ENCODE data around the gene BRSK2. TPM values are rescaled to one million over a fixed set of nuclear protein-coding genes. Genes with fewer than 3 reads are reported as not detected.

Gene BRSK2
- total and polyA plus RNA-seq, 2 of the 4 experiments (the other 2 are of a cell fraction): 0.18 to 0.62 TPM

GRCh38 chr11:1451781-1452470 lies 62.2 kb downstream of the BRSK2 start:
- H3K9me3 ChIP-seq (ENCODE audit: control insufficient read depth, insufficient read depth, low read length): no peaks in the 10 kb centered on the region
- H4K8ac ChIP-seq (ENCODE audit: low read depth in 2 of 2, low read length in 2 of 2): no peak overlapping the region
- H4K20me1 ChIP-seq (ENCODE audit: insufficient read depth, low read length): no peaks in the 10 kb centered on the region; the same call in none of the 2 replicates
- no peaks in the 10 kb centered on the region for H3K4me1 ChIP-seq (ENCODE audit: control insufficient read depth, insufficient read depth, low read length)
- no peak overlapping the region for H2BK15ac ChIP-seq (ENCODE audit: low read depth, low read length)
- DNase-seq (no peak), ATAC-seq (ENCODE audit: low read depth) (no peak)
- no peak overlapping the region for H3K56ac ChIP-seq (ENCODE audit: extremely low read depth, insufficient read depth, low read length)
- no peak overlapping the region for H3K4me2 ChIP-seq (ENCODE audit: low read depth, low read length)
- dilution Hi-C loops (cut with HindIII; ENCODE audit: low sequenced_read_pairs, unreplicated experiment): no loop called here
- ChIA-PET CTCF (no interaction called here), POLR2A (ENCODE audit: unreplicated experiment) (no interaction called here)
- WGBS, 2 experiments (ENCODE audit: extremely low coverage in 2 of 2, insufficient read length in 1 of 2): 85% methylated on average over 14 of the region's 27 CpGs; no CpG with 5 or more reads in 1 of the 2 experiments
- no peak overlapping the region for H3K18ac ChIP-seq (ENCODE audit: low read depth, low read length)
- no peaks in the 10 kb centered on the region for H3K9me1 ChIP-seq (ENCODE audit: insufficient read depth, low read length)
- H4K5ac ChIP-seq (ENCODE audit: low read depth, low read length): no peak overlapping the region
- H3K14ac ChIP-seq (replicated peaks; ENCODE audit: low read depth, low read length): no peak overlapping the region
- no peak overlapping the region for H3K9ac ChIP-seq (ENCODE audit: low read depth, low read length)
- no peak overlapping the region for H4K91ac ChIP-seq (ENCODE audit: insufficient read depth, low read depth, low read length)
- H3K79me1 ChIP-seq (ENCODE audit: low read depth in 1 of 2, low read length in 2 of 2): no peaks in the 10 kb centered on the region
- no peak overlapping the region for H3K4ac ChIP-seq (ENCODE audit: low read depth, low read length)
- H3K23ac ChIP-seq (ENCODE audit: low read depth, low read length): no peak overlapping the region
- in situ Hi-C loops (cut with MboI; ENCODE audit: low sequenced_read_pairs): no loop called here
- H3K36me3 ChIP-seq (ENCODE audit: control insufficient read depth, insufficient read depth, low read length): no peaks in the 10 kb centered on the region
- no peak for TF ChIP-seq USF2 (IDR thresholded peaks at IDR 0.05; ENCODE audit: low read depth, low read length)
- H2BK120ac ChIP-seq (ENCODE audit: low read depth, low read length): no peak overlapping the region
- H2AK5ac ChIP-seq (ENCODE audit: low read depth, low read length): no peak overlapping the region
- H3K27ac ChIP-seq (ENCODE audit: insufficient read depth, low read length): no peak overlapping the region
- peaks cover 2% of the 10 kb centered on the region; the same call in 1 of the 2 replicates for H3K27me3 ChIP-seq (ENCODE audit: control insufficient read depth, insufficient read depth, low read length)
- no peak overlapping the region for H2AFZ ChIP-seq (replicated peaks; ENCODE audit: low read length, poor library complexity)
- no peak overlapping the region for H2BK5ac ChIP-seq (ENCODE audit: low read depth, low read length, poor library complexity, severe bottlenecking)
- intact Hi-C loops (cut with micrococcal nuclease): no loop called here
- H3K4me3 ChIP-seq (ENCODE audit: insufficient read depth, low read depth, low read length): no peak overlapping the region
- no peak overlapping the region for H2BK20ac ChIP-seq (ENCODE audit: low read depth, low read length)
- BruUV-seq (replicated peaks): no TSS peak
- no peak overlapping the region for H2AK9ac ChIP-seq (replicated peaks; ENCODE audit: low read depth, low read length, poor library complexity)

Measured in IMR-90 (cell line).